Stomach (tissue), 4 donors: ENCODE data around the gene ZFP36.

Experiments used
- POLR2A ChIP-seq, 4 donors: fragments of 450-650 bp; IDR thresholded peaks; one replicate each; pipeline ENCODE4 v1.6.1; 2016; ENCODE audit warnings: antibody characterized with exemption in 4 of 4, control low read depth in 2 of 4, mild to moderate bottlenecking in 1 of 4, moderate library complexity in 1 of 4
- POLR2AphosphoS5 ChIP-seq, 3 donors: sonication (generic); formaldehyde crosslinking; IDR thresholded peaks; one replicate each; pipeline ENCODE4 v1.6.1; 2016; ENCODE audit warnings: antibody characterized with exemption in 3 of 3
- TF ChIP-seq, protein P1 (sequence below), 7 experiments: fragments of 450-650 bp in 4 of 7; fragments of 200-600 bp in 3 of 7; sonication (generic) in 3 of 7; IDR thresholded peaks; one replicate each; pipeline ENCODE4 v1.5.1; 2016 to 2019; ENCODE audit warnings: antibody characterized with exemption in 7 of 7, control low read depth in 2 of 7, mild to moderate bottlenecking in 1 of 7

- TF ChIP-seq POLR2A (IDR thresholded peaks at IDR 0.05), result no peak
- TF ChIP-seq, protein P1, sequence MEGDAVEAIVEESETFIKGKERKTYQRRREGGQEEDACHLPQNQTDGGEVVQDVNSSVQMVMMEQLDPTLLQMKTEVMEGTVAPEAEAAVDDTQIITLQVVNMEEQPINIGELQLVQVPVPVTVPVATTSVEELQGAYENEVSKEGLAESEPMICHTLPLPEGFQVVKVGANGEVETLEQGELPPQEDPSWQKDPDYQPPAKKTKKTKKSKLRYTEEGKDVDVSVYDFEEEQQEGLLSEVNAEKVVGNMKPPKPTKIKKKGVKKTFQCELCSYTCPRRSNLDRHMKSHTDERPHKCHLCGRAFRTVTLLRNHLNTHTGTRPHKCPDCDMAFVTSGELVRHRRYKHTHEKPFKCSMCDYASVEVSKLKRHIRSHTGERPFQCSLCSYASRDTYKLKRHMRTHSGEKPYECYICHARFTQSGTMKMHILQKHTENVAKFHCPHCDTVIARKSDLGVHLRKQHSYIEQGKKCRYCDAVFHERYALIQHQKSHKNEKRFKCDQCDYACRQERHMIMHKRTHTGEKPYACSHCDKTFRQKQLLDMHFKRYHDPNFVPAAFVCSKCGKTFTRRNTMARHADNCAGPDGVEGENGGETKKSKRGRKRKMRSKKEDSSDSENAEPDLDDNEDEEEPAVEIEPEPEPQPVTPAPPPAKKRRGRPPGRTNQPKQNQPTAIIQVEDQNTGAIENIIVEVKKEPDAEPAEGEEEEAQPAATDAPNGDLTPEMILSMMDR (IDR thresholded peaks at IDR 0.05), result no peak
- no peak for TF ChIP-seq POLR2AphosphoS5 (IDR thresholded peaks at IDR 0.05)
These were observed 18.3 kb downstream of the ZFP36 start for GRCh38 chr19:39424934-39425333.
